ENCODE results near the gene SAFB. TPM values are rescaled to one million over a fixed set of nuclear protein-coding genes. Genes with fewer than 3 reads are reported as not detected.
A peak's percentile ranks its signal among the peaks of the same experiment; 100 is the strongest.
"Not testable (repeated sequence)": the region's sequence is repeated elsewhere in the genome, so short reads cannot be mapped to it uniquely, and the experiment has no call there.

Gene SAFB
- polyA plus RNA-seq, 10 donors, result 73.7 to 106 (median 90.6) TPM

GRCh38 chr19:5593343-5594255 is 29.3 kb upstream of the SAFB start:
- no peak for DNase-seq

- DNase-seq, result no peak
These were observed 28.3 kb upstream of the SAFB start for GRCh38 chr19:5594521-5594950.

GRCh38 chr19:5595129-5595528 is 27.8 kb upstream of the SAFB start:
- no peak for DNase-seq

DNA sequence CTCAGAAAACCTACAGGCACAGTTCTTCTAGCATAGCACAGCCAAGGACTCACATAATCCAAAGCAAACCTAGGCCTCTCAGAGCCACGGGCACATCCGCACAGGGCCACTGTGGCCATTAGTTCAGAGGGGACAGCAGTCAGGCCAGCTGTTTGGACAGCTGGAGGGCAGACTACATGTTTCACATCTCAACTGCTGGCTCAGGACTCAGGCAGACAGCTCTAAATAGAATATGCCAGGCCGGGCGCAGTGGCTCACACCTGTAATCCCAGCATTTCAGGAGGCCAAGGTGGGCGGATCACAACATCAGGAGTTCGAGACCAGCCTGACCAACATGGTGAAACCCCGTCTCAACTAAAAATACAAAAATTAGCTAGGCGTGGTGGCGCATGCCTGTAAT is 27.1 kb upstream of the SAFB start:
- DNase-seq, result no peak

- no peak for DNase-seq
These were observed 22.1 kb upstream of the SAFB start for GRCh38 chr19:5600797-5601196.

GRCh38 chr19:5603626-5604025 is 19.3 kb upstream of the SAFB start:
- DNase-seq, result no peak

GRCh38 chr19:5605362-5605761 is 17.5 kb upstream of the SAFB start:
- DNase-seq, result no peak

GRCh38 chr19:5607318-5608275 is 15.3 kb upstream of the SAFB start:
- DNase-seq, result no peak

- no peak for DNase-seq
These were observed 14.6 kb upstream of the SAFB start for GRCh38 chr19:5608291-5608690.

- DNase-seq, result not testable (repeated sequence)
These were observed 14.1 kb upstream of the SAFB start for GRCh38 chr19:5608766-5609165.

GRCh38 chr19:5609881-5610448 is 12.9 kb upstream of the SAFB start:
- DNase-seq, result no peak

DNA sequence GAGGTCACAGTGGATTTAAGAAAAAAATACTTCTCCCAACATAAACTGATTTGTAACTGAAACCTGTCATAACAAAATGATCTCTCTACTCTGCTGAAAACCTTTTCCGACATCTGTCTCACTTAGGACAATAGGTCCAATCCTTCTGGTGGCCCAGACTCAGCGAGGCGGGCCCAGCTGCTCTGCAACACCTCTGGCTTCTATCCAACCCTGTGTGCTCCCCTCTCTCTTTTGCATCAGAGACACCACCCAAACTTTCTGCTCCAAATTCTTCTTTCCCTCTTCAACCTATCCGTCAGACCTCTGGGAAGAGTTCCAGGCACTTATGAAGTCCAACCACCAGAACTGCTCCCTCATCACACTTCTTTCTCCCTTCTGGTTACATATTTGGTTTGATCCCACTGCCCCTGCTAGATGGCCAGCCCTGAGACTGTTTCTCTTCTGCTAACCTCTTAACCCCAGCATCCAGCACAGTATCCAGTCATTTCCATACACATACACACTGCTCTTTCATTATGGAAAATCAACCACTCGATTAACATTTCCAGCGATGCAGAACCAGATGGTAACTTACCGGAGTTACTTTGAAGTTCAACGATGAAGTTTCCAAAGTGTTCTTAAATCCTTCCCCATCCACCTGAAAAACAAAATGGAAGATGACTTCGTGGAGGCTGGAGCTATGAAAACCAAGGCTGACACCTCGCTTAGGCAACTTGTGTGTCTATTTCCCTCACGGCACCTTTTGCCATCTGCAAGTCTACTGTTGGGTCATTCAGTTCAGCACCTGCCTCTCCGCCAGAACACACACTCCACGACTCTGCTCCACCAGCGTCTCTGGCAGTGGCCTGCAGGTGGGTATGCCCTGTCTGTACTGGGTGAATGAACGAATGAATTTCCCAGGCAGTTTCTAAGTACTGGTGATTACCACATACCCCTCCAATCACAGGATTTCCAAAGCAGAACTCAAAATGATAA is 9.7 kb upstream of the SAFB start:
- no peak for DNase-seq

DNA sequence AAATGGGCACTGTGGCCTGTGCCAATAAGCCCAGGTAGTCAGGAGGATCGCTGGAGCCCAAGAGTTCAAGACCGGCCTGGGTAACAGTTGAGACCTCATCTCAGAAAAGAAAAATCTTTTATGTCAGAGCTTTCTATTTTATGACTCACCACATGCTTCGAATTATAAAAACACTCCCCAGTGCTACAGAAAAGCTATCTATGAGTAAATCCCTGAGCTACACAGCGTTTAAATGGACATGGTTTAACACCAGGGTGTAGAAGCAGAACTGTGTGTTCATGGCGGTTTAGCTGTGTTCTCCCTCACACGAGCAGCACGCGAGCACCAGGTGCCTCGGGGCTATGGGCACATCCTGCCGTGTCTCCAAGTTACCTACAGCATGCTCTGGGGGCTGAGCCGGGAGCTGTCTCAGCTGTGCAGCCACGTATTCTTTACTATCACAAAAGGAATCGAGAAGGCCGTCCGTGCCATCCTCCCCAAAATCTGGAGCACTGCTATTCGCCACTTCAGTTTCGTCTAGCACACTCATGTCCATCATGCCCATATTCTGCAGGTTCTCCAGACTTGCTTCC is 7.0 kb upstream of the SAFB start:
- DNase-seq, result no peak

DNA sequence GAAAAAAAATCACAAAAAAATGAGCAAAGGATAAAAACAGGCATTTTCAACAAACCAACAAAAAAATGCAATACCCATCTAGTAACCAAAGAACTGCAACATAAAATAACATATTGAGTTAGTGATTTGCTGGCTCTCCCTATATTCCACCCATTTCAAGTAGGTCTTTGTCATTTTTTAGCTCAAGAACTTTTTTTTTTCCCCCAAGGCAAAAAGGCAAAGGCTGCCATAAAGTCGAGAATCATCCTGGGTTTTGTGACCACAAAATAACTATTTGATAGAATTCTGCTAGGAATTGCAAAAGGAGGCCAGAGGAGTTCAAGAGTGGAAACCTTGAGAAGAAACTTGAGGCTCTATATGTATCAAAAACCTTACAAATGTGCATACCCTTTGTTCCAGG is 5.8 kb upstream of the SAFB start:
- DNase-seq, result no peak

DNA sequence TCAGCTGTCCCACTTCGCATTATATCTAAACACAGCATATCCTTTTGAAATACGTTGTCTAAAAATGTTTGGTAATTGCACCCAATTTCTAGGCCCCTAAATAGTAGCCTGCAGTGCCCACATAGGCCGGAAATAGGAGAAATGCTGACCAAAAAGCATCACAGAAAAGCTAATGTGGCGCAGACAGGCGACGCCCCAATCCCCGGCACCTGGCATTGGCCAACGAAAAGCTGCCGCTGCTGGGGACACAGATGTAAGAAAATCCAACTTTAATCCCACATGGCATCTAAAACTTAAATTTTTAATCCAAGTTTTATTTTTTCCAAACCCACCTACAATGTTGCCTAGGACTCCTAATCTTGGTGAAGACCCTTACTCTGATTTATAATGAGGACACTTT is 4.3 kb upstream of the SAFB start:
- no peak for DNase-seq

GRCh38 chr19:5619946-5620345 is 2.9 kb upstream of the SAFB start:
- no peak for DNase-seq

DNA sequence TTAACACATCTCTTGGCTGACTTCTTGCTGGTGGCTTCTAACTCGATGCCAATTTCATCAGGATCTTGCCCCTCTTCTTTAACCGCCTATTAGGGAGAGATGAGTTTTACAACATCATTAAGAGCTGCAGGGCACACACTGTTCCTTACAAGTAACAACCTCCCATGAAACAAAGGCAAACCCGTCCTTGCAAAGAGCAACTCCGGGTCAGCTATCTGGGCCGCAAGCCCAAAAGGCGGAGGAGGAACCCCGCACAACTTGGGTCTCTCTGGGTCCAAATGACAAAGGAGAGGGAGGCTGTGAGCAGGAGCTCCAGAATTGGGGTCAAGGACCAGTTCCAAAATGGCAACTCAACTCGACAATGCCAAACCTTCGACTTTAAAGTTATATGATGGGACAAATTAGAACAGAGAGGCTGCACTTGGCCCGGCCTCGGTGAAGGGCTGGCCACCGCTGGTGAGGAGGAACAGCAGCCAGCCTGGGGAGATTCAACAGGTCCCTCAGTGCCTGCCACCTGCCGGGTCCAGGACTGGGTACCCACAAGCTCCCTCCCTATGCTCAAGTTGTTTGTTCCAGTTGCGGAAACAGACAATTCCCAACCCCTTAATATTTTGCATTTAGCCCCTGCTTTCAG is 1.5 kb upstream of the SAFB start:
- DNase-seq, result peak in 2 of 3 donors; percentile 16 to 39

GRCh38 chr19:5621945-5622464 is 878 bp upstream of the SAFB start:
- DNase-seq, result peak in 2 of 3 donors; percentile 13 to 33

DNA sequence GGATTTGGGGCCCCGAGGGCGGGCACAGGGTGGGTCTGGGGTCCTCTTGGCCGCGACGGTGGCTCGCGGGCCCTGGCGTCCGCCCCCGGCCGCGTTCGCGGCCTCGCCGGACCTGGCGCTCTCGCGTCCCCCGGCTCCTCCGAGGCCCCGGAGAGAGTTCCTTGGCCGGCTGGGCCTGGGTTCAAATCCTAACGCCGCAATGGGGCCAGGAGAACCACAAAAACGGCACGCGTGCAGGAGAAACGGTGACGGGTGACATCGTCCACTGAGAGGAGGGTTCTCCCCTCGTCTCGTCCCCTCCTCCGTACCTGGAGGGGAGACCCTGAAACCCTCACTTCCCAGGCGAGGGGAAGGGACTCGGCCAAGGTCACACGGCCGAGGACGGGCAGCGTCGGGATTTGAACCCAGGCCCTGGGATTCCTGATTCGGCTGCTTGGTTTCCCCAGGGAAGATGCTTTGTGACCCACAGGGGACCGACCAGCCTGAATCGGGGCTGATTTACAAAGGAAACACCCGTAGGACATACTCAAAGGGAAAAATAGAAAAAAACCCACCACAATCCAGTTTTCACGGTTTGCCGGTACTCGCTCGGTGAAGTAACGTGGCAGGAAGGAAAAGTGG is 624 bp downstream of the SAFB start:
- peak in 2 of 3 donors; percentile 22 to 58 for DNase-seq
